H1 (cell line): Measurements from ENCODE around the gene CNIH3. TPM values are rescaled to one million over a fixed set of nuclear protein-coding genes. Genes with fewer than 3 reads are reported as not detected.

Source experiments
- CTCF ChIA-PET: fragments of 300-600 bp; sonication (Branson Sonifier 250); formaldehyde crosslinking; loops from one replicate; lab custom pipeline; 2021; ENCODE audit not compliant: partially characterized antibody; lab: Charles Lee
- POLR2A ChIA-PET: fragments of 300-600 bp; sonication (Branson Sonifier 250); formaldehyde crosslinking; loops from one replicate; lab custom pipeline; 2021; ENCODE audit warnings: inconsistent platforms; ENCODE audit not compliant: partially characterized antibody; lab: Charles Lee
- DNase-seq, 2 experiments: peaks; one replicate each; pipeline versions ENCODE4 v3.0.0 to v3.0.0-alpha.2; 2010 to 2022; ENCODE audit warnings: low spot score in 2 of 2, low read depth in 1 of 2, mixed read lengths in 1 of 2
- FAIRE-seq: peaks from 2 replicates; lab custom pipeline; 2011; peaks lifted over from hg19 to GRCh38; lab: Jason Lieb, UNC
- H2AFZ ChIP-seq: 2 replicates; pipeline ENCODE4 v1.8.1; 2012; ENCODE audit warnings: low read length, inconsistent platforms
- H2AK5ac ChIP-seq: 2 replicates; pipeline ENCODE4 v1.6.1; 2013; ENCODE audit warnings: low read depth, low read length
- H2BK120ac ChIP-seq: replicated peaks from 2 replicates; pipeline ENCODE3; 2013; ENCODE audit warnings: low read depth, low read length, inconsistent platforms
- H2BK12ac ChIP-seq: 2 replicates; pipeline ENCODE4 v1.6.1; 2013; ENCODE audit warnings: low read depth, low read length
- H2BK15ac ChIP-seq: 2 replicates; pipeline ENCODE4 v1.6.1; 2013; ENCODE audit warnings: low read length
- H2BK20ac ChIP-seq: 2 replicates; pipeline ENCODE4 v1.6.1; 2013; ENCODE audit warnings: low read length
- H2BK5ac ChIP-seq: 2 replicates; pipeline ENCODE4 v1.6.1; 2013; ENCODE audit warnings: low read depth, low read length
- H3K14ac ChIP-seq: 2 replicates; pipeline ENCODE4 v1.6.1; 2013; ENCODE audit warnings: inconsistent platforms; ENCODE audit not compliant: insufficient read length
- H3K18ac ChIP-seq: 2 replicates; pipeline ENCODE4 v1.6.1; 2013; ENCODE audit warnings: low read length; ENCODE audit errors: extremely low read depth
- H3K23ac ChIP-seq: 2 replicates; pipeline ENCODE4 v1.6.1; 2013; ENCODE audit warnings: inconsistent platforms; ENCODE audit not compliant: insufficient read length
- H3K23me2 ChIP-seq: 2 replicates; pipeline ENCODE4 v1.6.1; 2013; ENCODE audit warnings: low read depth, low read length
- H3K27ac ChIP-seq: 2 replicates; pipeline ENCODE4 v1.6.1; 2011; ENCODE audit warnings: low read depth, low read length, inconsistent platforms
- H3K27me3 ChIP-seq, 4 experiments: replicated peaks in 1 of 4; 1 replicate in 1 of 4; 2 replicates in 3 of 4; pipeline versions ENCODE4 v1.6.1 to v1.8.1; 2011 to 2013; ENCODE audit warnings: low read length in 3 of 4, mild to moderate bottlenecking in 3 of 4, inconsistent platforms in 2 of 4, mixed read lengths in 2 of 4, moderate library complexity in 1 of 4; ENCODE audit not compliant: control insufficient read depth in 3 of 4, insufficient read depth in 3 of 4; ENCODE audit errors: extremely low read depth in 1 of 4
- H3K36me3 ChIP-seq, 4 experiments: 2 replicates each; pipeline versions ENCODE4 v1.6.1 to v1.8.1; 2011 to 2013; ENCODE audit warnings: mild to moderate bottlenecking in 4 of 4, low read length in 3 of 4, moderate library complexity in 2 of 4, control low read depth in 1 of 4, inconsistent platforms in 1 of 4; ENCODE audit not compliant: insufficient read depth in 4 of 4, control insufficient read depth in 2 of 4
- H3K4ac ChIP-seq: replicated peaks from 2 replicates; pipeline ENCODE3; 2013; ENCODE audit warnings: low read length, low read depth, mixed read lengths, inconsistent platforms; ENCODE audit not compliant: insufficient read length
- H3K4me1 ChIP-seq, 4 experiments: replicated peaks in 1 of 4; 1 replicate in 1 of 4; 2 replicates in 3 of 4; pipeline versions ENCODE4 v1.6.1 to v1.8.1; 2011 to 2013; ENCODE audit warnings: low read length in 3 of 4, inconsistent platforms in 2 of 4, mixed read lengths in 1 of 4; ENCODE audit not compliant: insufficient read depth in 4 of 4, control insufficient read depth in 3 of 4
- H3K4me2 ChIP-seq, 2 experiments: 2 replicates each; pipeline versions ENCODE4 v1.6.1 to v1.8.1; 2011 to 2013; ENCODE audit warnings: low read depth in 2 of 2, low read length in 2 of 2, control low read depth in 1 of 2, inconsistent platforms in 1 of 2, mild to moderate bottlenecking in 1 of 2; ENCODE audit not compliant: insufficient read depth in 1 of 2
- H3K4me3 ChIP-seq, 4 experiments: fragments of 200-600, 300-600 bp in 1 of 4; sonication (generic), shearing (Covaris generic), sonication (Bioruptor Twin) in 1 of 4; 2 replicates each; pipeline versions ENCODE4 v1.5.1 to v1.8.1; 2011 to 2016; ENCODE audit warnings: low read length in 4 of 4, low read depth in 3 of 4, control low read depth in 2 of 4, inconsistent platforms in 2 of 4, mild to moderate bottlenecking in 2 of 4, mixed read lengths in 1 of 4, moderate library complexity in 1 of 4; ENCODE audit not compliant: insufficient read depth in 2 of 4; ENCODE audit errors: extremely low read depth in 1 of 4
- H3K56ac ChIP-seq: replicated peaks from 2 replicates; pipeline ENCODE3; 2013; ENCODE audit warnings: low read depth, mild to moderate bottlenecking, mixed read lengths, low read length, inconsistent platforms; ENCODE audit not compliant: insufficient read length
- H3K79me1 ChIP-seq: 2 replicates; pipeline ENCODE4 v1.6.1; 2013; ENCODE audit warnings: low read depth, low read length, control low read depth
- H3K79me2 ChIP-seq, 2 experiments: 2 replicates each; pipeline versions ENCODE4 v1.6.1 to v1.8.1; 2012 to 2013; ENCODE audit warnings: low read length in 2 of 2, mild to moderate bottlenecking in 2 of 2, inconsistent platforms in 1 of 2; ENCODE audit not compliant: insufficient read depth in 2 of 2, control insufficient read depth in 1 of 2
- H3K9ac ChIP-seq, 4 experiments: replicated peaks in 1 of 4; 1 replicate in 1 of 4; 2 replicates in 3 of 4; pipeline versions ENCODE4 v1.6.1 to v1.8.1; 2011 to 2013; ENCODE audit warnings: low read depth in 3 of 4, low read length in 3 of 4, control low read depth in 2 of 4, mild to moderate bottlenecking in 2 of 4, moderate library complexity in 2 of 4, inconsistent platforms in 1 of 4; ENCODE audit errors: extremely low read depth in 1 of 4
- H3K9me3 ChIP-seq, 2 experiments: 2 replicates each; pipeline versions ENCODE4 v1.6.1 to v1.8.1; 2012 to 2013; ENCODE audit warnings: mild to moderate bottlenecking in 2 of 2, moderate library complexity in 2 of 2, control low read depth in 1 of 2, inconsistent platforms in 1 of 2, low read depth in 1 of 2, low read length in 1 of 2, mixed read lengths in 1 of 2; ENCODE audit not compliant: insufficient read depth in 2 of 2
- H4K20me1 ChIP-seq, 2 experiments: replicated peaks in 1 of 2; 2 replicates each; pipeline versions ENCODE3 to v1.8.1; 2011 to 2013; ENCODE audit warnings: inconsistent platforms in 2 of 2, low read length in 2 of 2, mild to moderate bottlenecking in 1 of 2; ENCODE audit not compliant: insufficient read depth in 2 of 2, control insufficient read depth in 1 of 2
- H4K5ac ChIP-seq: 2 replicates; pipeline ENCODE4 v1.6.1; 2013; ENCODE audit warnings: low read length, low read depth, mixed read lengths, inconsistent platforms; ENCODE audit not compliant: insufficient read length
- H4K8ac ChIP-seq: 2 replicates; pipeline ENCODE4 v1.8.0; 2013; ENCODE audit warnings: mild to moderate bottlenecking, moderate library complexity, low read length, inconsistent platforms; ENCODE audit not compliant: insufficient read depth; ENCODE audit errors: extremely low read depth
- H4K91ac ChIP-seq: replicated peaks from 2 replicates; pipeline ENCODE3; 2013; ENCODE audit warnings: low read length, mixed read lengths, inconsistent platforms; ENCODE audit not compliant: insufficient read length
- ATF2 ChIP-seq: IDR thresholded peaks from 2 replicates; pipeline ENCODE4 v1.6.1; 2012; ENCODE audit warnings: low read length, inconsistent platforms
- CBX8 ChIP-seq: fragments of 300-800, 300-1000 bp; sonication (generic); IDR thresholded peaks from 2 replicates; pipeline ENCODE4 v1.7.1; 2016; ENCODE audit warnings: low read depth, low read length, borderline replicate concordance
- CHD2 ChIP-seq: IDR thresholded peaks from 2 replicates; pipeline ENCODE4 v1.6.1; 2012; ENCODE audit warnings: low read length, improper control_type of control experiment
- CREB1 ChIP-seq: IDR thresholded peaks from 2 replicates; pipeline ENCODE4 v1.6.1; 2012; ENCODE audit warnings: inconsistent platforms
- EGR1 ChIP-seq: IDR thresholded peaks from 2 replicates; pipeline ENCODE4 v1.6.1; 2011; ENCODE audit warnings: low read depth, low read length, borderline replicate concordance
- EZH2 ChIP-seq: fragments of 200-600 bp; sonication (generic); IDR thresholded peaks from 2 replicates; pipeline ENCODE4 v1.7.1; 2012; ENCODE audit warnings: low read depth, mild to moderate bottlenecking, moderate library complexity, low read length, inconsistent platforms; ENCODE audit not compliant: severe bottlenecking
- HDAC6 ChIP-seq: IDR thresholded peaks from one replicate; pipeline ENCODE4 v1.7.1; 2012; ENCODE audit warnings: low read depth, mild to moderate bottlenecking, inconsistent platforms, low read length, moderate library complexity
- JUN ChIP-seq: IDR thresholded peaks from 2 replicates; pipeline ENCODE4 v1.6.1; 2011; ENCODE audit warnings: low read depth, mild to moderate bottlenecking, improper control_type of control experiment, low read length
- RXRA ChIP-seq: IDR thresholded peaks from 2 replicates; pipeline ENCODE4 v1.6.1; 2011; ENCODE audit warnings: low read depth, mild to moderate bottlenecking, low read length, moderate library complexity; ENCODE audit not compliant: insufficient read depth
- SP2 ChIP-seq: IDR thresholded peaks from 2 replicates; pipeline ENCODE4 v1.6.1; 2012; ENCODE audit warnings: mild to moderate bottlenecking, low read length, inconsistent platforms
- TAF1 ChIP-seq: IDR thresholded peaks from 2 replicates; pipeline ENCODE4 v1.6.1; 2011; ENCODE audit warnings: mild to moderate bottlenecking, low read depth, low read length
- WGBS, 2 experiments: shearing (Covaris generic) in 1 of 2; methylation state at CpG; one replicate each; pipeline versions ENCODE4 v1.1.6 to v1.1.7; 2013 to 2015; ENCODE audit warnings: low lambda C conversion rate in 2 of 2, mixed read lengths in 2 of 2, inconsistent platforms in 1 of 2, low coverage in 1 of 2, missing lambda C conversion rate in 1 of 2; ENCODE audit not compliant: insufficient replicate concordance in 2 of 2, insufficient coverage in 1 of 2, insufficient read length in 1 of 2; ENCODE audit errors: extremely low coverage in 1 of 2, missing lambda C conversion rate in 1 of 2; 5-methylcytosine and 5-hydroxymethylcytosine counted together
- polyA plus RNA-seq, 7 experiments: library from polyadenylated mRNA; depleted of rRNA in 3 of 7; stranded (reverse) in 5 of 7; unstranded in 2 of 7; fragments of >200 nt in 5 of 7; fragments of 200-250 nt in 2 of 7; gene quantifications; 1 replicate in 5 of 7; 2 replicates in 1 of 7; 4 replicates in 1 of 7; pipeline versions ENCODE4 v1.2.1 to v1.2.3, GENCODE V29; 2011 to 2013; ENCODE audit warnings: missing spikeins in 2 of 7, mixed read lengths in 2 of 7
- total RNA-seq: library from RNA; stranded (reverse); fragmentation: NEBNext Ultra II Directional; extraction: Animal tissue kit (Norgen Biotek cat#: 25700); gene quantifications from 2 replicates; pipeline ENCODE4 v1.2.1, GENCODE V29; 2021
- TF ChIP-seq, protein P1 (sequence below): IDR thresholded peaks from 2 replicates; pipeline ENCODE4 v1.6.1; 2011; ENCODE audit warnings: low read length, improper control_type of control experiment

The CNIH3 gene
- total and polyA plus RNA-seq, 2 of the 8 experiments (the other 6 are each of a cell fraction or from before 2014, with no cell fraction given): 3.7 to 5.6 TPM

DNA sequence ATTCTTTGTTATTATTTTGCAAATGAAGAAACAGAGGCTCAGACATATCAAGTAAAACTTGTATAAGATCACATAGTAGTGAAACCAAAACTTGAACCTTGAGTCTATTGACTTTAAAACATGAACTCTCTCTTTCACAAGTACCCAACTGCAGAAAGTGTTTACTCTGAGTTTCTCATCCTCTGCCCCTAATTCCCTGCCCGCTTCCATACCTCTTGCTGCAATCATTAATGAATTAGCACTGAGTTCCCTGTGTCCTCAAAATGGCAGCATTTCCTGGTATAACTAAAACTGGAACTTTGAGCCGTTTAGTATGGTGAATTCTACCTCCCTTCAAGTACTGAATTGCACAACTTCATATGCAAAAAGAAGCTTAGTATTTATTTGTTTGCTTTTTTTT, 165.7 kb downstream of the CNIH3 start:
- Histone ChIP-seq H3K9me3 (no peaks in the 10 kb centered on the region), H3K79me2 (no peaks in the 10 kb centered on the region), H3K4me3 (no peak overlapping the region), H3K36me3 (no peaks in the 10 kb centered on the region), H3K27me3 (peaks cover 1 to 4% (median 3%) of the 10 kb centered on the region in 4 experiments; a peak in 3 of 7 replicates), H2AK5ac (no peak overlapping the region), H3K23ac (no peak overlapping the region), H3K23me2 (no peaks in the 10 kb centered on the region), H4K91ac (no peak overlapping the region), H3K14ac (no peak overlapping the region), H2BK12ac (no peak overlapping the region), H3K56ac (no peak overlapping the region), H2AFZ (no peak overlapping the region), H2BK5ac (no peak overlapping the region), H4K20me1 (no peaks in the 10 kb centered on the region), H3K18ac (no peak overlapping the region), H3K79me1 (no peaks in the 10 kb centered on the region), H2BK15ac (no peak overlapping the region), H3K4ac (no peak overlapping the region), H2BK120ac (no peak overlapping the region), H3K27ac (no peak overlapping the region), H3K9ac (no peak overlapping the region), H3K4me2 (no peak overlapping the region), H3K4me1 (peaks cover 0 to 15% (median 10%) of the 10 kb centered on the region in 4 experiments; a peak in 5 of 7 replicates), H4K5ac (no peak overlapping the region), H4K8ac (no peak overlapping the region), H2BK20ac (no peak overlapping the region)
- FAIRE-seq (no peak), DNase-seq (no peak)
- ChIA-PET CTCF (interaction anchor here (1.9 kb wide), 1 partner anchor 70 kb away, joined by 7 read pairs; no protein-coding TSS in a partner anchor), POLR2A (no interaction called here)
- no peak for TF ChIP-seq EGR1
- no peak for TF ChIP-seq SP2
- no peak for TF ChIP-seq CHD2
- TF ChIP-seq CREB1: no peak
- no peak for TF ChIP-seq RXRA
- TF ChIP-seq JUN: no peak
- no peak for TF ChIP-seq ATF2
- no peak for TF ChIP-seq CBX8
- no peak for TF ChIP-seq HDAC6
- no peak for TF ChIP-seq TAF1
- TF ChIP-seq, protein P1, sequence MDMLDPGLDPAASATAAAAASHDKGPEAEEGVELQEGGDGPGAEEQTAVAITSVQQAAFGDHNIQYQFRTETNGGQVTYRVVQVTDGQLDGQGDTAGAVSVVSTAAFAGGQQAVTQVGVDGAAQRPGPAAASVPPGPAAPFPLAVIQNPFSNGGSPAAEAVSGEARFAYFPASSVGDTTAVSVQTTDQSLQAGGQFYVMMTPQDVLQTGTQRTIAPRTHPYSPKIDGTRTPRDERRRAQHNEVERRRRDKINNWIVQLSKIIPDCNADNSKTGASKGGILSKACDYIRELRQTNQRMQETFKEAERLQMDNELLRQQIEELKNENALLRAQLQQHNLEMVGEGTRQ: no peak
- TF ChIP-seq EZH2: no peak
- 93% methylated on average over 2 of the region's 2 CpGs; no CpG with 5 or more reads in 1 of the 2 experiments for WGBS, 2 experiments
